Measurements from ENCODE around the gene UBE2O.
A peak's percentile ranks its signal among the peaks of the same experiment; 100 is the strongest.

The UBE2O gene

DNA sequence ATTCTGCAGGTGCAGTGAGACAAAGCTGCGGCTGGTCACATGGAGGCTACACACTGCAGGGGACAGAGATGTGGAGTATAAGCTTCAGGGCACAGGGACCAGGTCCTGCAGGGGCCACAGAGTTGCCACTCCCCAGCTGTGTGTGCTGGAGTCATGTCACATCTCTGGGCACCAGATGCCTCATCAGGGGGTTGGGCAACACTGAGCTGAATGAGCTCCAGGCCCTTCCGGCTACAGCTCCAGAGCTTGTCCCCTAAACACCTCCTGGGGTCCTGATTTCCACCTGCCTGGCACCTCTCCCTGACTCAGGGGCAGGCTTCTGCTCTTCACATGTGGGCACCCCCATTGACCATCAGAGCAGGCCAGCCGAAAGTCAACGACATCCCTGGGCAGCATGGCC, 36.1 kb downstream of the UBE2O start:
- TF ChIP-seq, protein P1, sequence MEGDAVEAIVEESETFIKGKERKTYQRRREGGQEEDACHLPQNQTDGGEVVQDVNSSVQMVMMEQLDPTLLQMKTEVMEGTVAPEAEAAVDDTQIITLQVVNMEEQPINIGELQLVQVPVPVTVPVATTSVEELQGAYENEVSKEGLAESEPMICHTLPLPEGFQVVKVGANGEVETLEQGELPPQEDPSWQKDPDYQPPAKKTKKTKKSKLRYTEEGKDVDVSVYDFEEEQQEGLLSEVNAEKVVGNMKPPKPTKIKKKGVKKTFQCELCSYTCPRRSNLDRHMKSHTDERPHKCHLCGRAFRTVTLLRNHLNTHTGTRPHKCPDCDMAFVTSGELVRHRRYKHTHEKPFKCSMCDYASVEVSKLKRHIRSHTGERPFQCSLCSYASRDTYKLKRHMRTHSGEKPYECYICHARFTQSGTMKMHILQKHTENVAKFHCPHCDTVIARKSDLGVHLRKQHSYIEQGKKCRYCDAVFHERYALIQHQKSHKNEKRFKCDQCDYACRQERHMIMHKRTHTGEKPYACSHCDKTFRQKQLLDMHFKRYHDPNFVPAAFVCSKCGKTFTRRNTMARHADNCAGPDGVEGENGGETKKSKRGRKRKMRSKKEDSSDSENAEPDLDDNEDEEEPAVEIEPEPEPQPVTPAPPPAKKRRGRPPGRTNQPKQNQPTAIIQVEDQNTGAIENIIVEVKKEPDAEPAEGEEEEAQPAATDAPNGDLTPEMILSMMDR (conservative IDR thresholded peaks at IDR 0.05; ENCODE audit: control insufficient read depth, insufficient read depth, low read depth, low read length): no peak
- no peak for DNase-seq (ENCODE audit: low read depth)
- H3K4me3 ChIP-seq (ENCODE audit: control insufficient read depth, low read depth, low read length): no peak overlapping the region

DNA sequence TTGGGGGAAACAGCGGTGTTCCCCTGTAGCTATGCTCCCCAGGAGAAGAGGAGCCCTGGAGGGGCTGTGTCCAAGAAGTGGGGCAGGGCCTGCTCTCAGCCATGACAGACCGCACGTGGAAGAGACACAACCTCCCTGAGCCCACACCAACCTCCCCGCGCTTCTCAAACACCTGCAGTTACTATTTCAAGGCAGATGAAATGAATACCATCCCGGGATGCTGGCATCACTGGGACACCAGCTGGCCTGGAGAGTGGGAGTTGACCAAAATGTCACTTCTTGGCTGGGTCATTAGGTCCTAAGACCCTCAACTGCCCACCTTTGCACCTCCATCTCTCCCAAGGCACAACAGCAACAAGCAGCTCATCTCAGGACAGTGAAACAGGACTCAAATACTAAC, 36.5 kb downstream of the UBE2O start:
- no peak for DNase-seq (ENCODE audit: low read depth)
- no peak overlapping the region for H3K4me3 ChIP-seq (ENCODE audit: control insufficient read depth, low read depth, low read length)
- TF ChIP-seq, protein P1 (conservative IDR thresholded peaks at IDR 0.05; ENCODE audit: control insufficient read depth, insufficient read depth, low read depth, low read length): no peak

DNA sequence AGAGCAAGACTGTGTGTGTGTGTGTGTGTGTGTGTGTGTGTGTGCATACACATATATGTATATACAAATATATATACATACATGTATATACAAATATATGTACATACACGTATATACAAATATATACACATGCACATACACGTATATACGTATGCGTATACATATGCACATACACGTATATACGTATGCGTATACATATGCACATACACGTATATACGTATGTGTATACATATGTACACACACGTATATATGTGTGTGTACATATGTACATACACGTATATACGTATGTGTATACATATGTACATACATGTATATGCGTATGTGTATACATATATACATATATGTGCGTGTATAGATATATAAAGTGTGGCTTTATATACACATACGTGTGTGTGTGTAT, 37.2 kb downstream of the UBE2O start:
- no peak overlapping the region for H3K4me3 ChIP-seq (ENCODE audit: control insufficient read depth, low read depth, low read length)
- DNase-seq (ENCODE audit: low read depth): no peak
- TF ChIP-seq, protein P1 (conservative IDR thresholded peaks at IDR 0.05; ENCODE audit: control insufficient read depth, insufficient read depth, low read depth, low read length): no peak

DNA sequence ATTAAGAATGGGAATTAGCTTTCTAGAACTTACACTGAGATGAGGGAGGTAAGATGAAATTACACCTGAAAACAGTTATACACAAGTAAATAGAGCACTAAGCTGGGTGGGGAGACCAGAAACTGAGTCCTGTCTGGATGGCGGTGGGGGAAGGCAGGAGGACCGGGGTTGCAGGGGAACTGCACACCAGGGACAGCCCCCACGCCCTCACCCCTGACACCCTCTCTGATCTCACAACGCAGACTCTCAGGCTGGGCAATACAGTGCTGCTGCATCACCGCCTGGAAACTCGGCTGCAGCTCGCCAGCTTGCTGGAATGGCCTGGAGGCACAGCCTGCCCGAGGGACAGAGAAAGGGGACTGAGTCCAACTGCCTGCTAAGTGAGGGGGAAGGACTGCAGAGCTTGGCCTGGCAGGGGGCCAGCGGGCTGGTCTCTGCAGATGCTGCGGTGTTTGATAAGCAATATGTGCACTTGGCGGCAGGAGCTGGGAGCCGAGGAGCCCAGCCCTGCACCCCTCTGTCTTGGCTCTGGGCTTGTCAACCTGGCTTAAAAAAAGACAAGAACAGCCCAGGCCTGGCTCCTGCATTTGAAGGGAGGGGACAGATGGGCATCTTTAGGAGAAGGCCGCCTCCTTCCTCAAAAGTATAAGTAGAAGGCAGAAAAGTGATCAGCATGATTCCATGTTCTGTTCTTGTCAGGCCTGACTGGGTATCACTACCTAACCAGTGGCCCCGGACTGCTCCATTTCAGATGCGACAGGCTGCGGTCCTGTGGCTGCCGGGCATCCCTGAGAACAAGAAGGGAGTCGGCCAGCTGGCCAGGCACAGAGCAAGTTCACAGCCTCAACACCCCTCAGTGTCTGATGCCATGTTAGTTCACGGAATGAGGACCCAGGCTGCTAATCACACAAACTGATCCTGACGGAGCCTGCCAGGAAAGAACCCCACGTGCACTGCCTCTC, 38.3 kb downstream of the UBE2O start:
- TF ChIP-seq, protein P1 (conservative IDR thresholded peaks at IDR 0.05; ENCODE audit: control insufficient read depth, insufficient read depth, low read depth, low read length): no peak
- no peak overlapping the region for H3K4me3 ChIP-seq (ENCODE audit: control insufficient read depth, low read depth, low read length)
- peak; percentile 45 for DNase-seq (ENCODE audit: low read depth)

DNA sequence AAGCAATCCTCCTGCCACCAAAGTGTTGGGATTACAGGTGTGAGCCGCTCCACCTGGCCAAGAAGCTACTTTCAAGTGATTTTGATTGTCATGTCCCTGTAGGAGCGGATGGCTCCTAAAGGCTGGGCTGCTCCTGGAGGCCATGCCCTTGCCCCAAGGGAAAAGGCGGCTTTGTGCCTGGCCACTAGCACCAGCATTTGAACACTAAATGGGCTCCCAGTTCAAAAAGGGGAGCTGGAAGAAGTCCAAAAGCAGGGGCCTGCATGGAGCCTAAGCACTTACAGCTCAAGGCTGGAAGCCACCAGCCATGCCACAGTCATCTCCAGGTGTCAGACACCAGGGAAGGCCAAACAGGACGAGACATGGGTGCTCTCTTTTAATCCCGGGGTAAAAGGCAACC, 41.7 kb downstream of the UBE2O start:
- TF ChIP-seq, protein P1 (conservative IDR thresholded peaks at IDR 0.05; ENCODE audit: control insufficient read depth, insufficient read depth, low read depth, low read length): no peak
- DNase-seq (ENCODE audit: low read depth): no peak
- H3K4me3 ChIP-seq (ENCODE audit: control insufficient read depth, low read depth, low read length): no peak overlapping the region

DNA sequence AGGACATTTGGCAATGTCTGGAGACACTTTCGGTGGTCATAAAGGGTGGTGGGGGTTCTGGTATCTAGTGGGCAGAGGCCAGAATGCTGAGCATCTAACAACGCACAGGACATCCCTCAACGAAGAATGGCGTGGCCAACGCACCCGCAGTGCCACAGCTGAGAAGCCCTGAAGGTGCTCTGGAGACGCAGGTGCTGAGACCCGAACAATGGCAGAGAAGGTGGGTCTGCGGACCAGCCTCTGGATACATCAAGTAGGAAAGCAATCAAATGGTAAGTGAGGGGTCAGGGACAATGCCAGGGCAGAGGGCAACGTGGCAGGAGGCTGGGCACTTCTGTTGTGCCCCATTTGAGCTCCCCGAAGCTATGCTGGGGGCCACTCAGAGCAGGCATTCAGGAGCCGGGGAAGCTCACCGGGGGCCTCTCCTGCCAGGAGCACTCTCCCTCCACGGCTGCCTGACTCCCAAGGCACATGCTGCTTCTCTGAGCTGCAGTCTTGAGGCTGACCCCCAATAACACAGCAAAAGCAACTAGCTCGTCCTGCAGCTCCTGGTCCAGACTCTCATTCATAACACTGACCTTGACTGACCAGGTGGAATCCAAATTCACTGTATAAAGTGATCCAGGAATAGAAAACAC, 42.5 kb downstream of the UBE2O start:
- TF ChIP-seq, protein P1 (conservative IDR thresholded peaks at IDR 0.05; ENCODE audit: control insufficient read depth, insufficient read depth, low read depth, low read length): no peak
- no peak overlapping the region for H3K4me3 ChIP-seq (ENCODE audit: control insufficient read depth, low read depth, low read length)
- no peak for DNase-seq (ENCODE audit: low read depth)

Measured in fibroblast of mammary gland (primary cell).